Measurements from ENCODE around the gene SPECC1.
"Not testable (repeated sequence)": the region's sequence is repeated elsewhere in the genome, so short reads cannot be mapped to it uniquely, and the experiment has no call there.

Gene SPECC1

DNA sequence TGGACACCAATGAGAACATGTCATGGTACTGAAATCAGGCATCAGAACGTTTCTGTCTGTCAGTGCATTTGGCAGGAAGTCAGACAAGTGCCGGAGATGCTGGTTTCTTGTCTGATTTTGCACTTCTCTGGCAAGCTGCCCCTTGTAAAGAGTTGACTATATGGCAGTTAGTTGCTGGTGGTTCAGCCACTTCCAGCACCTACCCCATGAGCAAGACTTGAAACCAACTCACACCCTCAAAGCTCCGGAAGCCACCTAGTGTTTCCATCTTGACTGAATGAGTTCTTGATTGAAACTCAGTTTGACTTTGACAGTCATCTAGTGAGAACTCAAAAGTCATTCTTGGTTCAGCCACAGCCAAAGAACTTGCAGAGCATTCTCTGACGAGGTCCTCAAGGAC lies 225.1 kb downstream of the SPECC1 start:
- DNase-seq (ENCODE audit: low read depth in 2 of 2): peak; percentile 36 to 47

DNA sequence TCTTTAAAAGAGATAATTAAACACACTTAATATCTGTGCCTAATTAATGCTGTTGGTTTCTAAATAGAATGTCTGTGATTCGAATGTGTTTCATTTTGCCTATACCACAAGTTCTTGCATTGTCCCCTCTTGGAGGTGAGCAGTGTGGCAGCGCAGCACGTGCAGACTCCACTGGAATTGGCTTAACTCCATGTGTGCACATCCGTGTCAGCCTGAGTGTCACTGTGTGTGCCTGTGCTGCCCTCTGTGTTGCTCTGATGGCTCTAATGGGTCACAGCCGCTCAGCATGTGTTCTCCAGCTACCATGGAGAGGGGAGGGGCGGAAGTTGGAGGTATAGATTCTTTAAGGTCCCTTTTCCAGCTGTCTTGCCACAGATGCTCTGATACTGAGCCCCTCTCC lies 226.6 kb downstream of the SPECC1 start:
- no peak for DNase-seq (ENCODE audit: low read depth in 2 of 2)

DNA sequence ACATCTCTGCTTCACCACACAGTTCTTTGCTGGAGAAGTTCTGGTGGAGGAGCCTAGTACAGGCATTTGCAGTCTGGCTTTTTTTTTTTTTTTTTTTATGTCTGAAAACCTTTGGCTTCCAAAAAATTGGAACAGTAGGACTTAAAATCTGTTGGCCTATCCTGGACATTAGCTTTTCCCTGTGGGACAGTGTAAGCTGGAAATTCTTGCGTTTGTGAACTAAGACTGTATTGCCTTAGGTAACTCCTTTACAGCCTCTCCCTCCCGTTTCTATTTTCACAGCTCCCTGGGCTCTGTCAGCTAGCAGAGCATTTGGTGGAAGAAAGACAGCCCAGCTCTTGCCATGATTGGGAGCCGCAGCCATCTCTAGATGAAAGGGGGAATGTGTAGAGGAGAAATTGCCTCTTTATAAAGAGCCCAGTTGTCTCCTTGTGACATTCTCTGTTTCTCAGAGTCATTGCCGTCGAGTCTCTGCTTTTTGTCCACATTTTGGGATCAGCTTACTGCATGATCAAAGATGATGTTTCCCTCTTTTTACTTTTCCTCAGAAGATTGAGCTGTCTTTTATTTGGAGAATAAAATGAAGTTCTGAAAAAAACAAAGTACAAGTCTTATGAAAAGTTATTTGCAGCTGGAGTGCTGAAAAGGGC lies 227.5 kb downstream of the SPECC1 start:
- no peak for DNase-seq (ENCODE audit: low read depth in 2 of 2)

DNA sequence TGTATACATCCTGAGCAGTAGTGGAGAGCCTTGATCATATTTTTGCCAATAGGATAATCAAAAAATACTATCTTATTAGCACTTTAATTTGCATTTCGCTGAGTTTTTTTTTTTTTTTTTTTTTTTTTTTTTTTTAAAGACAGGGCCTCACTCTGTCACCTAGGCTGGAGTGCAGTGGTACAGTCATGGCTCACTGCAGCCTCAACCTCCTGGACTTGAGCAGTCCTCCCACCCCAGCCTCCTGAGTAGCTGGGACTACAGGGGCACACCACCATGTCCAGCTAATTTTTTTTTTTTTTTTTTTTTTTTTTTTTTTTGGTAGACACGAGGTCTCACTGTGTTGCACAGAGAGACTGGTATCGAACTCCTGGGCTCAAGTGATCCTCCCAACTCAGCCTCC lies 230.6 kb downstream of the SPECC1 start:
- not testable (repeated sequence) for DNase-seq (ENCODE audit: low read depth in 2 of 2)

DNA sequence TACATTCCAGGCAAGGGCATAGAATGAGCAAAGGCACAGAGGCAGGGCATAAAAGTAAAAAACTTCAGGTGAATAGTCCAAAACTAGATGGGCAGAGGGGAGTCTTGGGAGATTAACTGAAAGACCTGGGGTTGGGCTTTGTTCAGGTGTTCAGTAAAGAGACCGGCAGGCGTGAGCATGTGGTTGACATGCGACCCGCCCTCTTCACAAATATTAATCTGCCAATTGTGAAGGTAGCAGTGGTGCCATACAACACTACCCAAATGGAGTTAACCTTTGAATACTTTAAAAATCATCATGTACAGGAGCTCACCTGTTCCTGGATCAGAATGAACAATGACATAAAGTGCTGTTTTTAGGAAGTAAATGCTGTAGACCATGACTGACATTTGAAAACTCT lies 232.7 kb downstream of the SPECC1 start:
- no peak for DNase-seq (ENCODE audit: low read depth in 2 of 2)

DNA sequence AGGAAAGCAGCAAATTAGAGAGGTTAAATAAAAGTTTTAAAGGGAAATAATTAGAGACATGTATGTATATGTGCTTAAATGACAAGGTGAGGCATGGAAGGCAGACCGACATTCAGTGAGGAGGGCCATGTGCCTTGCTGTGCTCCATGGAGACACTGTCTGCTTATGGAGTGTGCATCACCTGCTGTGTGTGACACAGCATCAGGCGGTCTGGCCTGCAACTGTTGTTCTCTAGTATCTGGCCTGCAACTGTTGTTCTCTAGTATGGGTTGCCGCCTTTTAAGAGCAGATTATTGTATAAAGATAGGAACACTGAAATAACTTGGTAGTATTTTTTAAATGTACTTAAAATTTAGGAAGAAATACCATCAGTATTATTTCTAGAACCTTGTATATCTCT lies 233.1 kb downstream of the SPECC1 start:
- no peak for DNase-seq (ENCODE audit: low read depth in 2 of 2)

DNA sequence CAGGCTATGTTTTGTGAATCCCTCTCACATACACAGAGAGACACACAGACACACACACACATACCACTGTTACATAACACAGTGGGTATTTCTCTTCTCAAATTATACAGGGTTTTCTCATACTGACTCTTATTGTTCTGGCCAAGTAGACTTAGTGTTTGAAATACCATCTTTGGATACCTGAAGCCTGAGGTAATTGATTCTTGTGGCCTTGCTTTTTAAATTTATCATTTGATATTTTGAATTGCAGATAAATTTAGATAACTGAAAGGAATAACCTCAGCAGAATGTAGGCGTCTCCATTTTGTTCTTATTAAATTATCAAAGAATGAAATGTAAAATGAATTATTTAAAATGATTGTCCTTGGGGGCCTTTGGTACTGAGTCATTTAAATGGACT lies 234.4 kb downstream of the SPECC1 start:
- no peak for DNase-seq (ENCODE audit: low read depth in 2 of 2)

DNA sequence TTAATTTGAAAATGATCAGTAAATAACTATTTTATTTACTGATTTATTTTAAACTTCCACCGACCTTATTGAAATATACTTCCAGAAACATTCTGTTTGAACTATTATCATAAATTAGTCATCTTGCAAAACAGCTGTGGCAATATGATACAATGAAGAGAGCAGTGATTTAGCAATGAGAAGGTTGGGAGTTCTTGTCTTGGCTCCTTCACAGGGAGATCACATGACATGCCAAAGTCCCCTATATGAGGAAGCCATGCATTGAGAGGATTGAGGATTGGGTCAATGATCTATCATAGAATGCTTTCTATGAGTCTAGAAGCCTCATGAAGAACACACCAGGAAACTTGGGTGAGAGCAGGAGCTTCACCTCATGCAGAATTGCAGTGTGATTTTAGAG lies 235.5 kb downstream of the SPECC1 start:
- DNase-seq (ENCODE audit: low read depth in 2 of 2): no peak

DNA sequence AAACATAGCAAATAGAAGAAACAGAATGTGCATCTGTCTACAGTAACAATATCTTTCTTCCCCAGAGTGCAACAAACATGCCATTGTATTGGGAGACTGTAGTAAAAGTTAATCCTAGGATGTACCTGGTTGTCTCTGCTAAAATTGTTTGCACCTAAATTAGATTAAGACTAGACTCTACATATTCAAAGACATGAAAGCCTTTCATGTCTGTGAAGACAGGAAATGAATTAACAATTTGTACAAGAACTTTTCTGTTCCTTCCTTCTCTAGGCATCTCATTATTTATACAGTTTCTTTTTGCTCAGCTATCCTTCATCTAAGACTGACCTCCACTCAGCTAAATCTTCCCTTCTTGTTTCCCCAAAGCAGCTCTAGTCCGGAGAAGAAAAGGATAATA lies 237.5 kb downstream of the SPECC1 start:
- DNase-seq (ENCODE audit: low read depth in 2 of 2): no peak

DNA sequence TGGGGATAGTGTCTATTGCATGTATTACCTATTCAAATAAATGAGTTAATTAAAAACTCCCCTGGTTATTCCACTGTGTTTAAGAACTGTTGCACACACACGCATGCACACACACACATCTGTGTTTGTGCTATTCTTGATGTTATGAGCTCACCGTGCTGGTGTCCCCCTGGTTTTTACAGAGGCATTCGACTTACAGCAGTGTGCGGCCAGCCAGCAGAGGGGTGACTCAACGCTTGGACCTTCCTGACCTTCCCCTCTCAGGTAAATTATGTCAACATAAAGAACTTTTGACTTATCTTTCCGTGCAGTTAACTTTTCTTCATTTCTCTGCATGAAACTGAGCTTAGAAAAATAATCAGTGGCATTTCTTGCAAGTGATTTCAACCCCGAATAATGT lies 244.2 kb downstream of the SPECC1 start:
- no peak for DNase-seq (ENCODE audit: low read depth in 2 of 2)

DNA sequence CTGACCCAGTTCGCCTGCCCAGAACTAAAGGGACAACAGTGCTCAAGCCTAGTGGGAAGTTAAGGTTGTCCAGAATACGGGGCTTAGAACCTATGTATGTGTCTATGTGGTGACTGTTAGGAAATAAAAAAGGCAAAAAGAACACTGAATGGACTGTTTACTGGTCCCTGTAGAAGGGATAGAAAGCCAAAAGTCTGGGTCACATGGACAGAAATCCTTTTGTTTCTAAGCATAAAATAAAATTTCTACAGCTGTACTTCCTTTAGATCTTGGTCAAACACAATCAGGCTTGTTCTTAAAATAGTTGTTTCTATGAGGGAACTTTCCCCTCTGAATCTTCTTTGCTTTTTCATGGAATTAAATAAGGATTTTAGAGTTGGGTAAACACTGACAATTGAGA lies 245.4 kb downstream of the SPECC1 start:
- DNase-seq (ENCODE audit: low read depth in 2 of 2): no peak

DNA sequence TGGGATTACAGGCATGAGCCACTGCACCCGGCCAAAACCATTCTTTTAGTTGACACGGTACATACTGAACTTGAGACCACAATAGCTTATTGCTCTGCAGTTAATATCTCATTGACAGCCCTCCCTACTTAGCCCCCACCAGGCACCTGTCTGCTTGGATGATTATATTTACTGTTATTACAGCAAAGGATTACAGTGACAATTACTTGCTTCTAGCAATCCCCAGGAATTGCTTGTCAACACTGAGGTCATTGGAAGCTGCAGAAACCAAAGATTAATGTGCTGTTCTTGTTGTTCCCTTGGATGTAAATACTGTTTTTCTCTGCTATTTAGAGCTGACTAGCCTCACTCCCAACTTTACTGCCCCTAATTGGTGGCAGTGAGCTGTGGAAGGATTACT lies 247.0 kb downstream of the SPECC1 start:
- no peak for DNase-seq (ENCODE audit: low read depth in 2 of 2)

DNA sequence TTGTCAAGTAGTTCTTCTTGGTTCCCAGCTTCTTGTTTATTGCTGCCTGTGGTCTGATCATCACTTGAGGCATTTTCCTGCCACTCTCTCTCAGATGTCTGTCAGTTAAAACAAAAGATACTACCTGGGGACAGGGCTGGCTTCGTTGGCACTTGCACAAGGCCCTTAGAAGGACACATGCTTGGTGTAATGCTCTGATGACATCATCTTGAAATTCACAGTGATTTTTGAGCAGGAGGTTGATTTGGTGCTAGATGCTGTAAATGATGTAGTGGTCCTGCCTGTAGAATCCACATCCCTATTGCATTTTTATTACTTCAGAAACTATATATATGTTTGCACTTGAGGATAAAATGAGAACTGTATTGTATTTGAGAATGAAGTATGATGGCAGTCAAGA lies 247.8 kb downstream of the SPECC1 start:
- no peak for DNase-seq (ENCODE audit: low read depth in 2 of 2)

DNA sequence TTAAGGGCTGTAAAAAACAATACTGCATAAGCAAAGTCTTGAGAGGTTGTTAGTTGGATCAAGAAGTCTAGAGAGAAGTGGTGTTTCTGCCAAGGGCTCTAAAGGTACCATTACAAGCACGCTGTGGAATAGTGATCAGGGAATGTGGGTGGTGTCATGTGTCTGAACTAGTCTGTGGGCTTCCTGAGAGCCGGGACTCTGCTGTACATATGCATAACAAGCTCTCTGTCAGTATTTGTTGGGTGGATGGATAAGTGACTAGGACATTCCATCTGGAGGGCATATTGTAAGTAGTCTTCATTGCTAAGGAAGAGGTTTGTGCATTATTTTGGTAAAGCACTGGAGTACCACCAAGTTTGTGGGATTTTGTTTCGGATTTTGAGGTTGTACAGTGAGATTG lies 248.6 kb downstream of the SPECC1 start:
- DNase-seq (ENCODE audit: low read depth in 2 of 2): no peak

DNA sequence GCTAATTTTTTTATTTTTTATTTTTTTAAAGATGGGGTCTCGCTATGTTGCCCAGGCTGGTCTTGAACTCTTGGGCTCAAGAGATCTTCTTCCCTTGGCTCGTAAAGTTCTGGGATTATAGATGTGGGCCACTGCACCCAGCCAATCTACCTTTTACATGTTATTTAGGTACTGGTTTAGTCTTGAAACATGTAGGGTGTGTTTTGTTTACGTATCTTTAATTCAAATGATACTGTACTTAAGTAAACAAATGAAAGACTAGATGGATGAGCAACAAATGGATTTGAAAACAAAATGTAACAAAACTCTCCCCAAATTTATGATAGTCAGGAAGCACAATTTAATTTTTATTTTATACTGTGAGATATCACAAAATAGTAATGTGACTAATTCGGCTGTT lies 250.5 kb downstream of the SPECC1 start:
- no peak for DNase-seq (ENCODE audit: low read depth in 2 of 2)

DNA sequence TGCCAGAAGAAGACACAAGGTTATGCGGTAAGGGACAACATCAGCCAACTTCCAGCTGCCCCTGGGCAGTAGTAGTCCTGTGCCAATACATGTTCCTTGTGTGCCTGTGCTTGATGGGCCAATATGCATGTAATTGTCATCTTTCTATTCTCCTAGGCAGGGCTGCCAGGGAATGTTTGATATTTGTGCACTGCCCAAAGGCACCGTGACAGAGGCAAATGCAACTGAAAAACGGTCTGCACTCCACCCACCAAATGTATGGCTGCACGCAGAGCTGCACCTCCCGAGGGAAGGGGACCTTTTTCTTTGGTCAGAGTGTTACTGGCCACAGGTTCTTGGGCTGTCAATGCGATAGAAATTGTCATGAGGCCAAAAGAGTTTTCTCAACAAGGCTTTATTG lies 251.1 kb downstream of the SPECC1 start:
- no peak for DNase-seq (ENCODE audit: low read depth in 2 of 2)

DNA sequence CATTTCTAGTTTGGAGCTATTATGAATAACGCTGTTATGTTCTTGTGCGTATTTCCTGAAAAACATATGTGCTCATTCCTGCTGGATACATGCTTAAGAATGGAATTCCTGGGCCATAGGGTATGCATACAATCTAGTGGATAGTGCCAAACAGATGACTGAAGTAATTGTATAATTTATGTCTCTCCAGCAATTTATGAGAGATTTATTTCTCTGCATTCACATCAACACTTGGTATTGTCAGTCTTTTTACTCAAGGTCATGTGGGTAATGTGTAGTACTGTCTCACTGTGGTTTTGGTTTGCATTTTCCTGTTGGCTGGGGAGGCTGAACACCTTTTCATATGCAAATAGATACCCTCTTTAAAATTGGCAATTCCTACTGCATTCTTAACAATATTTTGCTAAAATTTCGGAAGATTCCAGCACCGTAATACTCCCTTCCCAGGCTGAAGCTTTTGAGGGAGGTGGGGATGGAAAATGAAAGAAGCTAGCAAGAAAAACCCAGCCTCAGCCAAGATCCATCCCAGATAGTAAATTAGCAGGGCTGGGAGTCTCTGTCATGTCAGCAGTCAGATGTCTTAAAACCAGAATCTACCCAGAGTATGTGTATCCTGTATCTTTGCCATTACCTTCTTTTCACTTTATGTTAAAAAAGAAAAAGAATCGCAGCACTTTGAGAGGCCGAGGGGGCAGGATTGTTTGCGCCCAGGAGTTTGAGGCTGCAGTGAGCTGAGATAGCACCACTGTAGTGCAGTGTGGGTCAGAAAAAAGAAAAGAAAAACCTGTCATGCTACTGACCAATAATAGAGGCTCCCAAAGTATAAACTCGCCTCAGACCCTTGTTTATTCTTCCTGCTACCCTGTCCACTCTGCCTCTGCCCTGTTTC lies 253.3 kb downstream of the SPECC1 start:
- no peak for DNase-seq (ENCODE audit: low read depth in 2 of 2)

DNA sequence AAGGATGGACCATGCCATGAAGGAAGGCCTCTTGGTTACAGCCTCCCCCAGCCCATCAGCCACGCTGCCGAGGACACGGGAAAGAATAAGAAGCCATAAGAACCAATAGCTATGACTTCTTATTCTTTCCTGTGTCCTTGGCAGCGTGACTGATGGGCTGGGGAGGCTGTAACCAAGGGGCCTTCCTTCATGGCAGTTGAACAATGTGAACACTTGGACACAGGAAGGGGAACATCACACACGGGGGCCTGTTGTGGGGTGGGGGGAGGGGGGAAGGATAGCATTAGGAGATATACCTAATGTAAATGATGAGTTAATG lies 253.9 kb downstream of the SPECC1 start:
- DNase-seq (ENCODE audit: low read depth in 2 of 2): not testable (repeated sequence)

DNA sequence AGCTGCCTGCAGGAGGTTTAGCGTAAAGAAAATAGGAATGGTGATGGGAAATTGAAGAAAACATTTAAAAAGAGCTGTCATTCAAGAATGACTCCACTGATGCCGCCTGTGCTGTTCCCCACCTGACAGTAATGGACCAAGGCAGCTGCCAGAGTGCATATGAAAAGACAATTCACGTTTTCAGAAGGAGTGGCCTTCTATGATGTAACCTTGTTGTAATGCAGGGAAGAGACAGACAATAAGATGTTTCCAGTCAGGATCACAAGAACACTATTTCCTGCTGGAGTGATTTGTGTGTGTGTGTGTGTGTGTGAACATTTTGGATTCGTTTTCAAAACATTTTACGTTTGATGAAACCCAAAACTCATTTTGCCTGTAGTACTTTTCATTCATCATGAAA lies 254.4 kb downstream of the SPECC1 start:
- no peak for DNase-seq (ENCODE audit: low read depth in 2 of 2)

DNA sequence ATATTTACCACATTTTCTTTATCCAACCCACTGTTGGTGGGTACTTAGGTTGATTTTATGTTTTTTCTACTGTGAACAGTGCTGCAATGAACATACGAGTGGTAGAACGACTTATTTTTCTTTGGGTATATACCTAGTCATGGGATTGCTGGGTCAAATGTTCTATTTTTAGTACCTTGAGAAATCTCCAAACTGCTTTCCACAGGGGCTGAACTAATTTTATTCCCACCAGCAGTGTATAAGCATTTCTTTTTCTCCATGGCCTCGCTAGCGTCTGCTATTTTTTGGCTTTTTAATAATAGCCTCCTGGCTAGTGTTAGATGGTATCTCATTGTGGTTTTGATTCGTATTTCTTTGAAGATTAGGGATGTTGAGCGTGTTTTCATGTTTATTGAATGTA lies 255.8 kb downstream of the SPECC1 start:
- no peak for DNase-seq (ENCODE audit: low read depth in 2 of 2)

DNA sequence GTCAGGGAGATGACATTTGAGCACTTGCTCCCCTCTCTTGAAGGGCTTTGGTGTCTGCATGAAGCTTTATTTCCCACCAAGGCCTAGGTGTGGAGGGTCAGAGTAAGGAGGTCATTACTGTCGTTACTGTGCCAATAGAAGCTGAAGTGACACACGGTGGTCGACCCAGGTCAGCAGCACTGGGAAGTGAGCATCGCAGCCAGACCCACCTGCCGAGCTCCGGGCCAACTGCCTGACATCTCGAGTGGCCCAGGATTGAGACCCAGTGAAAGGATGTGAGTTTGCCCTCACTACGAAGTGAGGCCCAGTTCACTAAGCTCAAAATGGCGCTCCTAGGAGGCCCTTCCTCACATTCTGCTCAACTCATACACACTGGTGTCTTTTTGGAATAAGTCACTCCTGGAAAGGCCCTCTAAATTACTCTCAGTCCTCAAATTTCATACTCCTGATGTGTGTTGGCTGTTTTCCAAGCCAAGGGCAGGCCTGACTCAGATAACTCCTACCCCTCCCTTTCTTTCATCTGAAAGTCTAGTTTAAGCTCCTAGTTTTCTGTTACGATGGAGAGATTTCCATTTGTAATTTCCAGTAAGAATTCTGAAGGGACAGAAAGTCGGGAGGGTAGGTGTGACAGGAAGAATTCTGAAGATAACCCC lies 257.8 kb downstream of the SPECC1 start:
- DNase-seq (ENCODE audit: low read depth in 2 of 2): no peak

DNA sequence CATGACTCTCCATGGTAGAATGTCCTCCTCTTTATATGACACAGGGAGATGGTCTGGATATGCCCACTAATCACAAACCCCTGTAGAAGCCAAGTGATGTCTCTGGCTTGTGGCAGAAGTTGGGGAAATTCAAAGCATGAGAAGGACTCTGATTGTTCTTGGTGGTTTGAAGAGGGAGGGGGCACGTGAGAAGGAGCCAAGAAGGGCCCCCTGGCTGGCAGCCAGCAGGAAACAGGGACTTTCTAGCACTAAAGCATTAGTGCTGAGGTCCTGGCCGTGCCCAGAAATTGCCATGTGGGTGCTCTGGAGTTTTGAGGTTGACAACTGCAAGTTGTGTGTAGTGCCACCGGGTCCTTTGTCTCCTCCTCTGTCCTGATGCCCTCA lies 258.3 kb downstream of the SPECC1 start:
- DNase-seq (ENCODE audit: low read depth in 2 of 2): peak in 1 of 2 experiments; percentile 17

DNA sequence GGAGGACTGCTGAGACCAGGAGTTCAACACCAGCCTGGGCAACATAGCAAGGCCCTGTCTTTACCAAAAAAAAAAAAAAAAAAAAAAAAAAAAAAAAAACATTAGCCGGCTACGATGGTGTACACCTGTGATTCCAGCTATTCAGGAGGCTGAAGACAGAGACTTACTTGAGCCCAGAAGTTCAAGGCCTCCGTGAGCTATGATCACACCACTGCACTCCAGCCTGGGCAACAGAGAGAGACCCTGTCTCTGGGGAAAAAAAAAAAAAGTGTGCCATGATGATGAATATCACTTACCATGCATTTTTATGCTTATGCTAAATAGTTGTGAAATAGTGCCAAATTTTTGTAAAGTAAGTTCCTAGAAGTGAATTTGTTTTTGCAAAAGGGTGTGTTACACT lies 261.2 kb downstream of the SPECC1 start:
- DNase-seq (ENCODE audit: low read depth in 2 of 2): no peak

Data from stimulated activated CD4-positive, alpha-beta T cell treated with anti-CD3 and anti-CD28 coated beads, Interleukin-12 subunit alpha, Interleukin-12 subunit beta, amount 100 ng/mL, for 24 hours (primary cell).